Right lobe of liver (tissue), 4 donors: ENCODE results near the gene TFF1.

ENCODE experiments used
- POLR2A ChIP-seq: fragments of 450-650 bp; IDR thresholded peaks from one replicate; pipeline ENCODE4 v1.6.1; 2017; ENCODE audit warnings: antibody characterized with exemption, mild to moderate bottlenecking
- TF ChIP-seq, protein P1 (sequence below), 4 donors: fragments of 200-600 bp in 3 of 4; fragments of 450-650 bp in 1 of 4; IDR thresholded peaks; one replicate each; pipeline versions ENCODE4 v1.5.1 to v1.8.0; 2016 to 2022; ENCODE audit warnings: antibody characterized with exemption in 4 of 4, mild to moderate bottlenecking in 2 of 4
- donor health status: DM: no; HTN: no; CAD: no.
- donor health status: DM: no; HTN: no; CAD: no.
- donor health status: DM: no; HTN: yes; CAD: no.

DNA sequence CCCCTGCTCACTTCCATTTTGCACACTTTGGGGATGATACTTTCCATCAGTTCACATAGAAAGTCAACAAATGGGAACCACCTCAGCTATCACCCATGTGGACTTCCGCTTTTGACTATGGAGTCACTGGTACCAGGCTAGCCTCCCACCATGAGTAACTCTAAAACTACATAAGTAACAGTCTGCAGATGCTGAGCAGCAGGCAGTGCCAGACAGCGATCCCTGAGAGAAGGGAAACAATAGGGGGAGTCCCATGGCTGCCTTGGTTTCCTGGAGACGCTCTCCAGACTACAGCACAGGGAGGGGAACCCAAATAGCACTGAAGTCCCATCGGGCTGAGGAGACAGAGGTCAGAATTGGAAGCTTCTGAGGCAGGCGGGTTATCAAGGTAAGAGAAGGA, 12.7 kb downstream of the TFF1 start:
- TF ChIP-seq, protein P1, sequence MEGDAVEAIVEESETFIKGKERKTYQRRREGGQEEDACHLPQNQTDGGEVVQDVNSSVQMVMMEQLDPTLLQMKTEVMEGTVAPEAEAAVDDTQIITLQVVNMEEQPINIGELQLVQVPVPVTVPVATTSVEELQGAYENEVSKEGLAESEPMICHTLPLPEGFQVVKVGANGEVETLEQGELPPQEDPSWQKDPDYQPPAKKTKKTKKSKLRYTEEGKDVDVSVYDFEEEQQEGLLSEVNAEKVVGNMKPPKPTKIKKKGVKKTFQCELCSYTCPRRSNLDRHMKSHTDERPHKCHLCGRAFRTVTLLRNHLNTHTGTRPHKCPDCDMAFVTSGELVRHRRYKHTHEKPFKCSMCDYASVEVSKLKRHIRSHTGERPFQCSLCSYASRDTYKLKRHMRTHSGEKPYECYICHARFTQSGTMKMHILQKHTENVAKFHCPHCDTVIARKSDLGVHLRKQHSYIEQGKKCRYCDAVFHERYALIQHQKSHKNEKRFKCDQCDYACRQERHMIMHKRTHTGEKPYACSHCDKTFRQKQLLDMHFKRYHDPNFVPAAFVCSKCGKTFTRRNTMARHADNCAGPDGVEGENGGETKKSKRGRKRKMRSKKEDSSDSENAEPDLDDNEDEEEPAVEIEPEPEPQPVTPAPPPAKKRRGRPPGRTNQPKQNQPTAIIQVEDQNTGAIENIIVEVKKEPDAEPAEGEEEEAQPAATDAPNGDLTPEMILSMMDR (IDR thresholded peaks at IDR 0.05): no peak
- TF ChIP-seq POLR2A: no peak
